Activated naive CD4-positive, alpha-beta T cell treated with anti-CD3 and anti-CD28 coated beads, Interleukin-2, amount 10 ng/mL, durations not matched to agents 7 days and 5 days (primary cell): ENCODE data around the gene PGM5.

Source experiments
- CTCF ChIA-PET: fragments of 350-600 bp; sonication (Branson Sonifier 250); formaldehyde crosslinking; loops from one replicate; lab custom pipeline; 2021; ENCODE audit warnings: antibody characterized with exemption; lab: Charles Lee
- DNase-seq: peaks from one replicate; pipeline ENCODE4 v3.0.0-alpha.2; 2020
- H3K27ac Mint-ChIP-seq: one replicate; pipeline ENCODE4 v1.8.0; 2021; ENCODE audit warnings: mild to moderate bottlenecking, moderate library complexity, mixed read lengths
- H3K27me3 Mint-ChIP-seq: one replicate; pipeline ENCODE4 v1.8.0; 2021; ENCODE audit warnings: mild to moderate bottlenecking, mixed read lengths
- H3K36me3 Mint-ChIP-seq: one replicate; pipeline ENCODE4 v1.8.0; 2021; ENCODE audit warnings: mixed read lengths
- H3K4me1 Mint-ChIP-seq: one replicate; pipeline ENCODE4 v1.8.0; 2021; ENCODE audit warnings: mixed read lengths
- H3K4me3 Mint-ChIP-seq: one replicate; pipeline ENCODE4 v1.8.0; 2021; ENCODE audit warnings: mild to moderate bottlenecking, moderate library complexity, mixed read lengths
- H3K9me3 Mint-ChIP-seq: one replicate; pipeline ENCODE4 v1.8.0; 2021; ENCODE audit warnings: mixed read lengths

Gene PGM5

DNA sequence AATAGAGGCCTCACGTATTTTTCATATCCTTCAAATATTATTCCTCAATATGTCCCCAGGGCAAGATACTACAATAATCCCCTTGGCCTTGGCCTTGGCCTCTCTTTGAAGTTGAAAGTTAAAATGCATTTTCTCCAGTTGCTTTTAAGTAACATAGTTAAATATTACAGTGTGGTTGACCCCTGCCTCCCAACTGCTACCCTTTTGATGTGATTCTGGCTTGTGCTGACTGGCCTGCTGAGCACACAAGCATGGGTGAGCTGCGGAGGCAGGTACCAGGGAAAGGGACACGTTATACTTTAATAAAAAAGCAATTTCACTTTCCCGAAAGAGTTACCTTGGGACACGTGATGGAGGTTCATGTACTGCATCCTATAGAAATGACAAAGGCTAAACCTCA lies 202.1 kb downstream of the PGM5 start:
- CTCF ChIA-PET = interaction anchor here (1.1 to 1.8 kb wide), 3 partner anchors 10 to 128 kb away, joined by 3 to 8 read pairs (median 7); partner anchors contain the start of gene TMEM252
- H3K9me3 Mint-ChIP-seq = no peaks in the 10 kb centered on the region
- no peak overlapping the region for H3K4me3 Mint-ChIP-seq
- peaks cover 12% of the 10 kb centered on the region for H3K4me1 Mint-ChIP-seq
- no peak overlapping the region for H3K27ac Mint-ChIP-seq
- peaks cover 23% of the 10 kb centered on the region for H3K27me3 Mint-ChIP-seq
- no peak for DNase-seq
- H3K36me3 Mint-ChIP-seq = no peaks in the 10 kb centered on the region

DNA sequence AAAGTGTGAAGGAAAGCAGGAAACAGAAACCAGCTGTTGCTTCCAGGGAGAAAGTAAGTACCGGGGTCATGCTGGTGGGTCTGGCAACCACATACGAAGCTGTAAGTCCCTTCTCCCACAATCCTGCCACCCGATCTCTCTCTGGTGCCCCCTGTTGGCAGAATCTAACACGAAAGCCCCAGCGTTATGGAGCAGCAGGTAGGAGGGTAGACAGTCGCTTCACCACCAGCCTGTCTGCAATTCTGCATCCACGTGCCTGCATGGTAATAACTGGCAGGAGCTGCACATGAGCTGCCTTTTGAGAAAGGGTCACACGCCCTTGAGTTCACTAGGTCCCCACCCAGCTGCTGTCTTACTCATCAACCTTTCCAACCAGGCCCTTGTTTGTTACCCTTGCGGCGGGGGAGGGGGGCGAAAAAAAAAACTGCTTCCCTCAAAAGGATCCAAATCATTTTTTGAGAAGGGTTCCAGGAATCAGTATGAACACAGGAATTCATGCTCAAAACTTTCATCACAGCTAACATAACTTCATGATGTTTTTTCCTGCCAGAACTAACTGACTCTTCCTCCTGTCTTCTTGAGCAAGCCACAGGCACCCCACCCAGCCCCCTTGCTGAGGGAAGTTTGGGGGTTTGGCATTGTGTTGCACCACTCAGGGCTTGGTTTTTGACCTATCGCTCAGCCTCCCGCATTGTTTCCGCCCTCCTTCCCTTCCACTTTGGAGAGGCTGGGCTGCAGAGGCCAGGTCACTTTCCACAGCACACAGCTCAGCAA lies 203.8 kb downstream of the PGM5 start:
- no peaks in the 10 kb centered on the region for H3K9me3 Mint-ChIP-seq
- no peak overlapping the region for H3K27ac Mint-ChIP-seq
- H3K4me3 Mint-ChIP-seq = no peak overlapping the region
- H3K36me3 Mint-ChIP-seq = no peaks in the 10 kb centered on the region
- peak; percentile 66 for DNase-seq
- H3K27me3 Mint-ChIP-seq = peaks cover 23% of the 10 kb centered on the region
- CTCF ChIA-PET = interaction anchor here (0.6 to 2.4 kb wide), 20 partner anchors 8 to 525 kb away, joined by 3 to 10 read pairs (median 4); partner anchors contain the start of gene TMEM252
- peaks cover 12% of the 10 kb centered on the region for H3K4me1 Mint-ChIP-seq

DNA sequence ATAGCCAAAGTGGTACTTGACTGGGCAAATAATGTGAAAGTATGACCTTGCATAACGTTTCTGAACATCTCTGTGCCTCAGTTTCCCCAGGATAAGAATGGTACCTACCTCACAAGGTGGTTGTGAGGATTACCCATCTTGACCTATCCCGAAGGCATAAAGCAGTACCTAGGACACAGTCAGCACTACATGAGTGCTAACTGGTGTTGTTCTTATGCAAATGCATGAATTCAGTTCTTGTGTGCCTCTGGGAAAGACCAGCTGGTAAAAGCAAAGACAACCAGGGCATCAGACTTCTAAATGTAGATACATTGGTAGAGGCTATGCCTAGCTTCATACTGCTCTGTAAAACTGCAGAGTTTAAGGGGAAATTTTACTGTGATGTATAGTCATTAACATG lies 206.1 kb downstream of the PGM5 start:
- no peak overlapping the region for H3K4me3 Mint-ChIP-seq
- peaks cover 25% of the 10 kb centered on the region for H3K27me3 Mint-ChIP-seq
- H3K4me1 Mint-ChIP-seq = peaks cover 12% of the 10 kb centered on the region
- no peak for DNase-seq
- CTCF ChIA-PET = interaction anchor here (1.2 kb wide), 1 partner anchor 40 kb away, joined by 3 read pairs; no protein-coding TSS in a partner anchor
- no peaks in the 10 kb centered on the region for H3K9me3 Mint-ChIP-seq
- H3K27ac Mint-ChIP-seq = no peak overlapping the region
- no peaks in the 10 kb centered on the region for H3K36me3 Mint-ChIP-seq

DNA sequence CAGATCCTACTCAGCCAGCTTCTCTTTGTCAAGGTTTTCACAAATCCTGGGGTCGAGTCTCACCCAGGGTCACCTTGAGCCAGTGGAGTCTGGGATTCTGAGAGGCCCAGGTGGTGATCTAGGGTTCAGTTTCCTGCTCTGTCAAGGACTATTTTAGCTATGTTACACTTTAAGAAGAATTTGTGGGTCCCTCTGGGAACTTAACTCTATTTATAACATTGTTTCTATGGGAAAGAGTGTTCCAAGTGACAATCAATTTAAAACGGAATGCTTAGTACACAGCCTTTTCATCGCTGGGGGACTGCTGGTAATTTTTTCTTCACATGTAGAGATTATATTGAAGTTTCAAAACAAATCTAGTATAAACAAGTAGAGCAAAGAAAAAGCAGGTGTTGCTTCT lies 211.2 kb downstream of the PGM5 start:
- Mint-ChIP-seq H3K27ac (no peak overlapping the region), H3K4me1 (no peaks in the 10 kb centered on the region), H3K9me3 (peaks cover 4% of the 10 kb centered on the region), H3K27me3 (peaks cover 21% of the 10 kb centered on the region), H3K4me3 (no peak overlapping the region), H3K36me3 (no peaks in the 10 kb centered on the region)
- no peak for DNase-seq
- CTCF ChIA-PET = interaction anchor here (0.8 to 2.1 kb wide), 12 partner anchors 8 to 440 kb away, joined by 3 to 11 read pairs (median 4); partner anchors contain the start of gene TMEM252

DNA sequence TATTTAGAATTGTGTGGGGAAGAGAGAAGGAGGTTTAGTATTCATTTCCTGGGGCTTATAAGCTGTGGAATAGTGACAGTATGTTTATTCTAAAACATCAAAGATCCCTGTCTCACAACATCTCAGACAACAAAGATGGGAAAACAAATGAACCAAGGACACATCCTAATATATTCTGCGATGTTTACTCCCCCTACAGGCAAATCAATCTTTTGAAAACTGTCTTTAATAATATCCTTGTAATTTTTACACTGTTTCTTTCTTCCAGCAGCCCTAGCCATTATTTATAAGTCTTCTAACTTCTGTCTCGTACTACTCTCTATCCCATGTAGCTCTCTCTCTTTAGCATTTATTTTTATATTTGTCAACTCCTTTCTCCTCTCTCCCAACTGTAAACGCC lies 217.7 kb downstream of the PGM5 start:
- Mint-ChIP-seq H3K9me3 (peaks cover 4% of the 10 kb centered on the region), H3K4me3 (no peak overlapping the region), H3K27me3 (peaks cover 13% of the 10 kb centered on the region), H3K36me3 (no peaks in the 10 kb centered on the region), H3K4me1 (no peaks in the 10 kb centered on the region), H3K27ac (no peak overlapping the region)
- DNase-seq = no peak
- CTCF ChIA-PET = interaction anchor here (2.9 kb wide), 1 partner anchor 9 kb away, joined by 11 read pairs; no protein-coding TSS in a partner anchor

DNA sequence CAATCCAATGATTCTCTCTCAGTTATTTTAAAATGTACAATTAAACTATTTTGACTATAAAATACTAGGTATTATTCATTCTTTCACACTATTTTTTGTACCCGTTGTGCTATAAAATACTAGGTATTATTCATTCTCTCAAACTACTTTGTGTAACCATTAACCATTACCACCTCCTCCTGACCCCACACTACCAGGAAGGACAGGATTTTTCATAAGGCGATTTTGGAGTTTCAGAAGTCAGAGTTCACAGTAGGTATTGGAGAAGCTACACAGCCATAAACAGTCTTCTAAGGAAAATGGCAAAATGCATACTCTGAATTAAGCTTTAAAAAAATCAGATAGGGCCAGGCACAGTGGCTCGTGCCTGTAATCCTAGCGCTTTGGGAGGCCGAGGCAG lies 219.4 kb downstream of the PGM5 start:
- Mint-ChIP-seq H3K9me3 (peaks cover 4% of the 10 kb centered on the region), H3K27ac (no peak overlapping the region), H3K4me1 (no peaks in the 10 kb centered on the region), H3K27me3 (peaks cover 7% of the 10 kb centered on the region), H3K4me3 (no peak overlapping the region), H3K36me3 (no peaks in the 10 kb centered on the region)
- DNase-seq = no peak
- CTCF ChIA-PET = no interaction called here

DNA sequence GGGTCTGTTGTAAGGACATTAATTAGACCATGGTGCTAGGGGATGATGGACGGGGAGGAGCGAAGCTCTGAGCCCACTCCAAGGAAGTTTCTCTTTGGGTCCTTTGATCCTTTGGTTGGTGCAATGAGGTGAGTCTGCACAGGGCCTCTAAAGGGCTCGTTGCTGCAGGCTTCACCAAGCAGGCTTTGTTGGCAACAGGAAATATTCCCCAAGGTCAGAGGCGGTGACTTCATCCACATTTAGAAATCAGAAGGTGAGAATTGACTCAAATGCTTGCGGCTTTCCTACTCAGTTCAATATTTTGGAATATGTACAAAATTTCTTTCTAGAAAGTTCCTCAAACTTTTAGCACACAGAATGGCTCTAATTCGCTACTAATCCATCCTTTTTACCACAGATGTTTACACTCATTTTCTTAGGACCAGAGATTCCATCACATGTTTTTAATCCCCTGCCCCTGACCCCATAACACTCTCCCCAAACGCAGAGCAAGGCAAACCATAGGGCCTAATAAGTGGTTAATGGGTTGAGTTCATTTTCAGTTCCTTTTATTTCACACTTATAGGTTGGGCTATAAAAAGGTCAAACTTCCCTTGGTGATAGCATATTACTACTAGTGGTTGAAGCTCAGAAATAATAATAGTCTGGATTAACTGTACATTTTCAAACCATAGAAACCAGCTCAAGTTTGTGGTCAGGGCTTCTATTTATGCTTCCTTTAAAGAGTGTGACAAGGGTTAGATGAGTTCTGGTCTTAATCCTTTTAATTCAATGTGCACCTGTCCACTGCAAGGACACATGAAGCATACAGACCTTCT lies 221.6 kb downstream of the PGM5 start:
- DNase-seq = no peak
- Mint-ChIP-seq H3K9me3 (no peaks in the 10 kb centered on the region), H3K36me3 (no peaks in the 10 kb centered on the region), H3K27me3 (no peaks in the 10 kb centered on the region), H3K4me1 (no peaks in the 10 kb centered on the region), H3K4me3 (no peak overlapping the region), H3K27ac (no peak overlapping the region)
- CTCF ChIA-PET = interaction anchor here (1.6 to 1.8 kb wide), 2 partner anchors 10 to 422 kb away, joined by 4 to 6 read pairs; no protein-coding TSS in a partner anchor
